B cell (primary cell): ENCODE measurements around the gene NCAM1.

Experiments
- EZH2 ChIP-seq: IDR thresholded peaks from 2 replicates; pipeline ENCODE4 v1.6.1; 2012; ENCODE audit warnings: borderline replicate concordance, low read depth, mild to moderate bottlenecking, moderate library complexity, low read length; ENCODE audit not compliant: insufficient read depth, poor library complexity, severe bottlenecking
- TF ChIP-seq, protein P1 (sequence below): fragments of 200-600 bp; IDR thresholded peaks from one replicate; pipeline ENCODE4 v1.8.0; 2022; ENCODE audit warnings: antibody characterized with exemption, mild to moderate bottlenecking

DNA sequence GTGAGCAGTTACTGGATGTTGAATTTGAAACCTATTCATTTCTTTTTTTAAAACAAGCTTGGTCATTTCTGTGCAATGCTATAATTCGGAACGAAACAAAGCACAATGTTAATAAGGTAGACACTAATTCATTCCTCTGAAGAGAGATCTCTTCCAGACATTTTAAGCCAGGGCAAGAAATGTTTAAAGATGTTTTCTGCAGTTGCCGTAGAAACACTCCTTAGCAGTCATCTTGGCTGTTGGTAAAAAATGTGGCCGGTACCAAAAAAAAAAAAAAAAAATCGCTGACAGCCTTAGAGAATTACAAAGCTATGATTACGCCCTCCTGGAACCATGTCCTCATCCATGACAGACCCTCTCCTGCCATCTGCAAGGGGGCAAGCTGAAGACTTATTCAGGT is 286.7 kb downstream of the NCAM1 start:
- TF ChIP-seq, protein P1, sequence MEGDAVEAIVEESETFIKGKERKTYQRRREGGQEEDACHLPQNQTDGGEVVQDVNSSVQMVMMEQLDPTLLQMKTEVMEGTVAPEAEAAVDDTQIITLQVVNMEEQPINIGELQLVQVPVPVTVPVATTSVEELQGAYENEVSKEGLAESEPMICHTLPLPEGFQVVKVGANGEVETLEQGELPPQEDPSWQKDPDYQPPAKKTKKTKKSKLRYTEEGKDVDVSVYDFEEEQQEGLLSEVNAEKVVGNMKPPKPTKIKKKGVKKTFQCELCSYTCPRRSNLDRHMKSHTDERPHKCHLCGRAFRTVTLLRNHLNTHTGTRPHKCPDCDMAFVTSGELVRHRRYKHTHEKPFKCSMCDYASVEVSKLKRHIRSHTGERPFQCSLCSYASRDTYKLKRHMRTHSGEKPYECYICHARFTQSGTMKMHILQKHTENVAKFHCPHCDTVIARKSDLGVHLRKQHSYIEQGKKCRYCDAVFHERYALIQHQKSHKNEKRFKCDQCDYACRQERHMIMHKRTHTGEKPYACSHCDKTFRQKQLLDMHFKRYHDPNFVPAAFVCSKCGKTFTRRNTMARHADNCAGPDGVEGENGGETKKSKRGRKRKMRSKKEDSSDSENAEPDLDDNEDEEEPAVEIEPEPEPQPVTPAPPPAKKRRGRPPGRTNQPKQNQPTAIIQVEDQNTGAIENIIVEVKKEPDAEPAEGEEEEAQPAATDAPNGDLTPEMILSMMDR, result no peak
- TF ChIP-seq EZH2, result no peak
